Lower lobe of right lung (tissue), 2 donors: ENCODE data around the gene WDR27. TPM values are rescaled to one million over a fixed set of nuclear protein-coding genes. Genes with fewer than 3 reads are reported as not detected.
"Not testable (repeated sequence)": the region's sequence is repeated elsewhere in the genome, so short reads cannot be mapped to it uniquely, and the experiment has no call there.

Experiments used
- ATAC-seq, 2 donors: fragments of 200-7000 bp; cut with Tn5 transposase; one replicate each; pipeline ENCODE4 v1.9.1; 2020 to 2022; ENCODE audit warnings: mild to moderate bottlenecking in 2 of 2, moderate library complexity in 2 of 2
- DNase-seq: peaks from one replicate; pipeline ENCODE4 v3.0.0-alpha.2; 2020
- H3K27ac ChIP-seq: fragments of 200-600 bp; one replicate; pipeline ENCODE4 v1.8.0; 2022
- H3K27me3 ChIP-seq: fragments of 200-600 bp; one replicate; pipeline ENCODE4 v1.8.0; 2022; ENCODE audit warnings: low read depth
- H3K36me3 ChIP-seq: fragments of 200-600 bp; one replicate; pipeline ENCODE4 v1.8.0; 2022; ENCODE audit warnings: mild to moderate bottlenecking
- H3K4me1 ChIP-seq: fragments of 200-600 bp; one replicate; pipeline ENCODE4 v1.8.0; 2022
- H3K4me3 ChIP-seq: fragments of 200-600 bp; one replicate; pipeline ENCODE4 v1.8.0; 2022; ENCODE audit warnings: mild to moderate bottlenecking
- H3K9me3 ChIP-seq: fragments of 200-600 bp; one replicate; pipeline ENCODE4 v1.8.0; 2022
- CTCF ChIP-seq: fragments of 200-600 bp; IDR thresholded peaks from one replicate; pipeline ENCODE4 v1.8.0; 2022; ENCODE audit warnings: antibody characterized with exemption, mild to moderate bottlenecking
- intact Hi-C: fragments of 100-400 bp; cut with DNase I; formaldehyde crosslinking; loops from one replicate; pipeline ENCODE4 v1.11.0; 2022
- total RNA-seq: library from RNA; stranded (reverse); fragmentation: NEBNext Ultra II Directional; extraction: Animal tissue kit (Norgen Biotek cat#: 25700); gene quantifications from one replicate; pipeline ENCODE4 v1.2.1, GENCODE V29; 2021
- donor health status: DM: no; HTN: yes; CAD: no; lungs with severe emphysema.

The WDR27 gene
- total RNA-seq, 1 donor from 2014 or later: 38.0 TPM

GRCh38 chr6:169473663-169474062, 228.2 kb downstream of the WDR27 start:
- ATAC-seq (no peak), DNase-seq (no peak)
- intact Hi-C loops: no loop called here
- Histone ChIP-seq H3K9me3 (peaks cover 18% of the 10 kb centered on the region), H3K36me3 (no peaks in the 10 kb centered on the region), H3K27me3 (no peaks in the 10 kb centered on the region), H3K27ac (no peak overlapping the region), H3K4me3 (no peak overlapping the region), H3K4me1 (no peaks in the 10 kb centered on the region)
- TF ChIP-seq CTCF: no peak

GRCh38 chr6:169472786-169473416, 228.9 kb downstream of the WDR27 start:
- DNase-seq (no peak), ATAC-seq (no peak)
- Histone ChIP-seq H3K4me1 (no peaks in the 10 kb centered on the region), H3K4me3 (no peak overlapping the region), H3K27me3 (no peaks in the 10 kb centered on the region), H3K9me3 (peaks cover 18% of the 10 kb centered on the region), H3K27ac (no peak overlapping the region), H3K36me3 (no peaks in the 10 kb centered on the region)
- TF ChIP-seq CTCF: no peak
- intact Hi-C loops: no loop called here

GRCh38 chr6:169470790-169471189, 231.0 kb downstream of the WDR27 start:
- H3K36me3 ChIP-seq: no peaks in the 10 kb centered on the region
- no peak for TF ChIP-seq CTCF
- DNase-seq (no peak), ATAC-seq (no peak)
- H3K4me1 ChIP-seq: no peaks in the 10 kb centered on the region
- H3K4me3 ChIP-seq: no peak overlapping the region
- intact Hi-C loops: no loop called here
- H3K27me3 ChIP-seq: no peaks in the 10 kb centered on the region
- H3K27ac ChIP-seq: no peak overlapping the region
- H3K9me3 ChIP-seq: peaks cover 22% of the 10 kb centered on the region

GRCh38 chr6:169469028-169469427, 232.8 kb downstream of the WDR27 start:
- intact Hi-C loops: no loop called here
- ATAC-seq (no peak), DNase-seq (no peak)
- H3K4me3 ChIP-seq: no peak overlapping the region
- H3K4me1 ChIP-seq: no peaks in the 10 kb centered on the region
- no peak for TF ChIP-seq CTCF
- no peak overlapping the region for H3K27ac ChIP-seq
- H3K9me3 ChIP-seq: peaks cover 8% of the 10 kb centered on the region
- H3K27me3 ChIP-seq: no peaks in the 10 kb centered on the region
- no peaks in the 10 kb centered on the region for H3K36me3 ChIP-seq

- intact Hi-C loops, H3K4me3 ChIP-seq: not testable (repeated sequence)
These were observed 234.1 kb downstream of the WDR27 start for GRCh38 chr6:169467755-169468154.

GRCh38 chr6:169466256-169466655, 235.6 kb downstream of the WDR27 start:
- H3K36me3 ChIP-seq: not testable (repeated sequence)

More at GRCh38 chr6:169467755-169468154, 234.1 kb downstream of the WDR27 start:
- not testable (repeated sequence) for H3K9me3 ChIP-seq, ATAC-seq, H3K4me1 ChIP-seq, H3K36me3 ChIP-seq, DNase-seq, H3K27me3 ChIP-seq, H3K27ac ChIP-seq

More at GRCh38 chr6:169466256-169466655, 235.6 kb downstream of the WDR27 start:
- H3K4me3 ChIP-seq, intact Hi-C loops, ATAC-seq, DNase-seq, H3K27me3 ChIP-seq, H3K27ac ChIP-seq, H3K4me1 ChIP-seq: not testable (repeated sequence)
- H3K9me3 ChIP-seq: peaks cover 12% of the 10 kb centered on the region
